Kidney (tissue), 14 donors: Measurements from ENCODE around the gene SHOX. TPM values are rescaled to one million over a fixed set of nuclear protein-coding genes. Genes with fewer than 3 reads are reported as not detected.
"Not testable (repeated sequence)": the region's sequence is repeated elsewhere in the genome, so short reads cannot be mapped to it uniquely, and the experiment has no call there.

Experiments used
- DNase-seq, 5 donors: peaks; one replicate each; pipeline ENCODE4 v3.0.0-alpha.2; 2013 to 2020
- FAIRE-seq: peaks from 2 replicates; lab custom pipeline; 2012; peaks lifted over from hg19 to GRCh38; lab: Jason Lieb, UNC
- H3K27ac ChIP-seq, 2 donors: one replicate each; pipeline ENCODE4 v1.7.0; 2013; ENCODE audit warnings: low read depth in 2 of 2, low read length in 2 of 2, inconsistent platforms in 1 of 2
- H3K27me3 ChIP-seq: one replicate; pipeline ENCODE4 v1.7.1; 2013; ENCODE audit warnings: low read length, inconsistent platforms; ENCODE audit not compliant: control insufficient read depth, insufficient read depth
- H3K36me3 ChIP-seq, 3 donors: one replicate each; pipeline versions ENCODE4 v1.7.0 to v1.7.1; 2013; ENCODE audit warnings: low read length in 3 of 3, control low read depth in 1 of 3, inconsistent platforms in 1 of 3; ENCODE audit not compliant: insufficient read depth in 3 of 3, control insufficient read depth in 2 of 3
- H3K4me1 ChIP-seq, 3 donors: one replicate each; pipeline versions ENCODE4 v1.7.0 to v1.7.1; 2013; ENCODE audit warnings: low read length in 3 of 3, inconsistent platforms in 1 of 3, low read depth in 1 of 3; ENCODE audit not compliant: control insufficient read depth in 2 of 3, insufficient read depth in 2 of 3
- H3K4me3 ChIP-seq, 3 donors: one replicate each; pipeline versions ENCODE4 v1.7.0 to v1.8.1; 2013; ENCODE audit warnings: low read length in 3 of 3, control low read depth in 1 of 3, inconsistent platforms in 1 of 3
- H3K9ac ChIP-seq, 3 donors: one replicate each; pipeline versions ENCODE4 v1.7.0 to v1.7.1; 2013; ENCODE audit warnings: low read length in 3 of 3, control low read depth in 1 of 3, inconsistent platforms in 1 of 3
- H3K9me3 ChIP-seq, 3 donors: one replicate each; pipeline versions ENCODE4 v1.7.0 to v1.7.1; 2013; ENCODE audit warnings: low read length in 3 of 3, control low read depth in 1 of 3, inconsistent platforms in 1 of 3; ENCODE audit not compliant: control insufficient read depth in 2 of 3, insufficient read depth in 1 of 3
- CTCF ChIP-seq: IDR thresholded peaks from 3 replicates; pipeline ENCODE4 v1.5.1; 2012; ENCODE audit warnings: mild to moderate bottlenecking, moderate library complexity, borderline replicate concordance; ENCODE audit not compliant: insufficient read depth; ENCODE audit errors: extremely low read depth
- intact Hi-C: fragments of 100-400 bp; cut with DNase I; formaldehyde crosslinking; loops from one replicate; pipeline ENCODE4 v1.11.1; 2022
- polyA plus RNA-seq: library from polyadenylated mRNA; stranded (reverse); fragments of 350-450 nt; fragmentation: Illumina TruSeq; extraction: RNeasy Lipid Tissue Mini Kit (QIAGEN cat#74804); gene quantifications from one replicate; pipeline ENCODE4 v1.2.3, GENCODE V29; 2014; ENCODE audit warnings: low read depth, low replicate concordance; ENCODE audit not compliant: insufficient read depth
- total RNA-seq: library from RNA; stranded (reverse); fragmentation: NEBNext Ultra II Directional; extraction: Animal tissue kit (Norgen Biotek cat#: 25700); gene quantifications from one replicate; pipeline ENCODE4 v1.2.1, GENCODE V29; 2021
- donor health status: control.
- donor health status: control.
- donor health status: control.
- donor health status: control.
- donor health status: control.
- donor health status: DM: yes; HTN: yes; CAD: no.
- donor health status: Normal renal cell carcinoma (clear cell type).

SHOX gene
- total and polyA plus RNA-seq, 2 donors from 2014 or later: not detected

GRCh38 chrX:614136-614535, 16.5 kb upstream of the SHOX start:
- intact Hi-C loops: no loop called here
- no peak overlapping the region for H3K4me3 ChIP-seq
- H3K4me1 ChIP-seq: no peaks in the 10 kb centered on the region
- no peaks in the 10 kb centered on the region for H3K36me3 ChIP-seq
- H3K27ac ChIP-seq: no peak overlapping the region
- H3K9ac ChIP-seq: no peak overlapping the region
- H3K27me3 ChIP-seq: no peaks in the 10 kb centered on the region
- peaks cover 0 to 14% (median 7%) of the 10 kb centered on the region in 3 donors for H3K9me3 ChIP-seq
- DNase-seq (no peak), FAIRE-seq (no peak)
- no peak for TF ChIP-seq CTCF

GRCh38 chrX:617401-617800, 13.2 kb upstream of the SHOX start:
- Histone ChIP-seq H3K9ac (no peak overlapping the region), H3K27ac (no peak overlapping the region), H3K27me3 (peaks cover 6% of the 10 kb centered on the region), H3K4me1 (no peaks in the 10 kb centered on the region), H3K4me3 (no peak overlapping the region), H3K36me3 (no peaks in the 10 kb centered on the region), H3K9me3 (no peaks in the 10 kb centered on the region)
- no peak for TF ChIP-seq CTCF
- FAIRE-seq: no peak
- intact Hi-C loops: no loop called here
- DNase-seq: no peak

- no peak overlapping the region for H3K4me3 ChIP-seq
- intact Hi-C loops: no loop called here
- H3K4me1 ChIP-seq: no peaks in the 10 kb centered on the region
- H3K9me3 ChIP-seq: no peaks in the 10 kb centered on the region
- TF ChIP-seq CTCF: no peak
- DNase-seq (no peak), FAIRE-seq (no peak)
- H3K27ac ChIP-seq: no peak overlapping the region
- no peaks in the 10 kb centered on the region for H3K36me3 ChIP-seq
- H3K27me3 ChIP-seq: peaks cover 6% of the 10 kb centered on the region
- H3K9ac ChIP-seq: no peak overlapping the region
Observed at GRCh38 chrX:617891-618290, 12.7 kb upstream of the SHOX start.

- H3K9ac ChIP-seq, H3K27ac ChIP-seq, FAIRE-seq, H3K27me3 ChIP-seq, H3K9me3 ChIP-seq, DNase-seq, H3K36me3 ChIP-seq, H3K4me1 ChIP-seq, H3K4me3 ChIP-seq, intact Hi-C loops: not testable (repeated sequence)
Observed at GRCh38 chrX:618304-618703, 12.3 kb upstream of the SHOX start.
